GM23338 (cell line): ENCODE data around the gene FTCD. TPM values are rescaled to one million over a fixed set of nuclear protein-coding genes. Genes with fewer than 3 reads are reported as not detected.
"Not testable (repeated sequence)": the region's sequence is repeated elsewhere in the genome, so short reads cannot be mapped to it uniquely, and the experiment has no call there.

Source experiments
- ATAC-seq: fragments of 200-7000 bp; cut with Tn5 transposase; 3 replicates; pipeline ENCODE4 v1.9.1; 2020
- DNase-seq: peaks from one replicate; pipeline ENCODE4 v3.0.0-alpha.2; 2015; ENCODE audit warnings: low spot score
- H2AFZ ChIP-seq: fragments of 200-600 bp; sonication (generic); 2 replicates; pipeline ENCODE4 v1.8.0; 2016; ENCODE audit warnings: antibody characterized with exemption, mild to moderate bottlenecking, moderate library complexity
- H3F3A ChIP-seq: fragments of 200-600 bp; sonication (generic); replicated peaks from 2 replicates; pipeline ENCODE4 v1.8.0; 2017; ENCODE audit warnings: antibody characterized with exemption, mixed run types, low read depth
- H3K27ac ChIP-seq: fragments of 200-600 bp; sonication (generic); 2 replicates; pipeline ENCODE4 v1.6.1; 2016; ENCODE audit warnings: low read depth
- H3K27me3 ChIP-seq: fragments of 200-600 bp; sonication (generic); 2 replicates; pipeline ENCODE4 v1.8.0; 2016; ENCODE audit warnings: mild to moderate bottlenecking, mixed run types, moderate library complexity; ENCODE audit not compliant: insufficient read depth
- H3K36me3 ChIP-seq: fragments of 200-600 bp; sonication (generic); 2 replicates; pipeline ENCODE4 v1.8.0; 2016; ENCODE audit warnings: mild to moderate bottlenecking; ENCODE audit not compliant: insufficient read depth
- H3K4me1 ChIP-seq: fragments of 200-600 bp; sonication (generic); 2 replicates; pipeline ENCODE4 v1.8.0; 2016; ENCODE audit warnings: mild to moderate bottlenecking, moderate library complexity; ENCODE audit not compliant: insufficient read depth
- H3K4me2 ChIP-seq: fragments of 200-600 bp; sonication (generic); 2 replicates; pipeline ENCODE4 v1.7.1; 2017; ENCODE audit warnings: mixed run types
- H3K4me3 ChIP-seq: fragments of 200-600 bp; sonication (generic); 2 replicates; pipeline ENCODE4 v1.6.1; 2016; ENCODE audit warnings: mixed run types
- H3K79me2 ChIP-seq: fragments of 200-600 bp; sonication (generic); replicated peaks from 2 replicates; pipeline ENCODE4 v1.8.0; 2017; ENCODE audit warnings: mild to moderate bottlenecking; ENCODE audit not compliant: insufficient read depth
- H3K9me2 ChIP-seq: fragments of 200-600 bp; sonication (generic); 2 replicates; pipeline ENCODE4 v1.8.0; 2017; ENCODE audit not compliant: insufficient read depth
- H4K20me1 ChIP-seq: fragments of 200-600 bp; sonication (generic); replicated peaks from 2 replicates; pipeline ENCODE4 v1.8.0; 2017; ENCODE audit warnings: mild to moderate bottlenecking; ENCODE audit not compliant: insufficient read depth
- H3K27ac Mint-ChIP-seq: 2 replicates; pipeline ENCODE4 v1.8.0; 2020; ENCODE audit warnings: inconsistent platforms, mild to moderate bottlenecking, moderate library complexity, mixed read lengths
- H3K27me3 Mint-ChIP-seq: 3 replicates; pipeline ENCODE4 v1.8.0; 2022; ENCODE audit warnings: low read depth, mild to moderate bottlenecking, moderate library complexity, mixed read lengths, inconsistent platforms; ENCODE audit not compliant: insufficient read depth, poor library complexity
- H3K36me3 Mint-ChIP-seq: 3 replicates; pipeline ENCODE4 v1.8.0; 2021; ENCODE audit warnings: low read depth, mild to moderate bottlenecking, inconsistent platforms, moderate library complexity, mixed read lengths
- H3K4me1 Mint-ChIP-seq: 3 replicates; pipeline ENCODE4 v1.8.0; 2020; ENCODE audit warnings: mild to moderate bottlenecking, inconsistent platforms, mixed read lengths
- H3K4me3 Mint-ChIP-seq: 3 replicates; pipeline ENCODE4 v1.8.0; 2021; ENCODE audit warnings: moderate library complexity, mild to moderate bottlenecking, inconsistent platforms, mixed read lengths
- H3K9me3 Mint-ChIP-seq: 3 replicates; pipeline ENCODE4 v1.8.0; 2020; ENCODE audit warnings: moderate library complexity, mild to moderate bottlenecking, inconsistent platforms, mixed read lengths
- CREB1 ChIP-seq: fragments of 250-450 bp; sonication (Bioruptor Pico); IDR thresholded peaks from 2 replicates; pipeline ENCODE4 v1.5.0; 2020; ENCODE audit warnings: low read depth, mild to moderate bottlenecking, moderate library complexity
- EZH2 ChIP-seq: fragments of 200-600 bp; sonication (generic); IDR thresholded peaks from one replicate; pipeline ENCODE4 v1.8.0; 2017; ENCODE audit warnings: antibody characterized with exemption, mild to moderate bottlenecking, low read depth; ENCODE audit not compliant: unreplicated experiment
- EZH2phosphoT487 ChIP-seq: fragments of 200-600 bp; sonication (generic); IDR thresholded peaks from one replicate; pipeline ENCODE4 v1.8.1; 2018; ENCODE audit warnings: antibody characterized with exemption; ENCODE audit not compliant: unreplicated experiment
- JUNB ChIP-seq: IDR thresholded peaks from one replicate; pipeline ENCODE4 v1.6.1; 2016; ENCODE audit warnings: antibody characterized with exemption; ENCODE audit not compliant: unreplicated experiment
- NANOG ChIP-seq: IDR thresholded peaks from 2 replicates; pipeline ENCODE4 v1.6.1; 2016; ENCODE audit warnings: antibody characterized with exemption, borderline replicate concordance
- POLR2AphosphoS5 ChIP-seq: IDR thresholded peaks from 2 replicates; pipeline ENCODE4 v1.6.1; 2016; ENCODE audit warnings: antibody characterized with exemption, low read depth
- STAT1 ChIP-seq: IDR thresholded peaks from one replicate; pipeline ENCODE4 v1.6.1; 2016; ENCODE audit warnings: antibody characterized with exemption; ENCODE audit not compliant: unreplicated experiment
- polyA plus RNA-seq: library from polyadenylated mRNA; unstranded; fragments of >200 nt; fragmentation: Nextera tagmentation; extraction: Ambion mirVana; gene quantifications from 2 replicates; pipeline ENCODE4 v1.2.1, GENCODE V29; 2016
- total RNA-seq: library from RNA; depleted of rRNA; stranded (reverse); fragments of >200 nt; shearing (Covaris generic); gene quantifications from 2 replicates; pipeline ENCODE4 v1.2.3, GENCODE V29; 2014
- TF ChIP-seq, protein P1 (sequence below): IDR thresholded peaks from 2 replicates; pipeline ENCODE4 v1.6.1; 2016; ENCODE audit warnings: antibody characterized with exemption
- TF ChIP-seq, protein P2 (sequence below), 2 experiments: fragments of 200-600 bp in 1 of 2; sonication (generic) in 1 of 2; conservative IDR thresholded peaks; 2 replicates each; pipeline versions ENCODE4 v1.5.1 to v1.6.1; 2016 to 2017; ENCODE audit warnings: antibody characterized with exemption in 2 of 2, low read depth in 2 of 2, mild to moderate bottlenecking in 2 of 2, moderate library complexity in 1 of 2
- TF ChIP-seq, protein P3 (sequence below): IDR thresholded peaks from one replicate; pipeline ENCODE4 v1.6.1; 2018; ENCODE audit warnings: antibody characterized with exemption; ENCODE audit not compliant: unreplicated experiment

Gene FTCD
- total and polyA plus RNA-seq, 2 experiments from 2014 or later = 0.90 to 2.3 TPM

GRCh38 chr21:46178961-46179360, 23.6 kb upstream of the FTCD start (continued):
- TF ChIP-seq, protein P1, sequence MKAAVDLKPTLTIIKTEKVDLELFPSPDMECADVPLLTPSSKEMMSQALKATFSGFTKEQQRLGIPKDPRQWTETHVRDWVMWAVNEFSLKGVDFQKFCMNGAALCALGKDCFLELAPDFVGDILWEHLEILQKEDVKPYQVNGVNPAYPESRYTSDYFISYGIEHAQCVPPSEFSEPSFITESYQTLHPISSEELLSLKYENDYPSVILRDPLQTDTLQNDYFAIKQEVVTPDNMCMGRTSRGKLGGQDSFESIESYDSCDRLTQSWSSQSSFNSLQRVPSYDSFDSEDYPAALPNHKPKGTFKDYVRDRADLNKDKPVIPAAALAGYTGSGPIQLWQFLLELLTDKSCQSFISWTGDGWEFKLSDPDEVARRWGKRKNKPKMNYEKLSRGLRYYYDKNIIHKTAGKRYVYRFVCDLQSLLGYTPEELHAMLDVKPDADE = no peak
- TF ChIP-seq CREB1 (CRISPR knock-in tag) = no peak
- TF ChIP-seq EZH2phosphoT487 = no peak
- no peak for TF ChIP-seq JUNB
- TF ChIP-seq EZH2 = no peak
- TF ChIP-seq, protein P2, sequence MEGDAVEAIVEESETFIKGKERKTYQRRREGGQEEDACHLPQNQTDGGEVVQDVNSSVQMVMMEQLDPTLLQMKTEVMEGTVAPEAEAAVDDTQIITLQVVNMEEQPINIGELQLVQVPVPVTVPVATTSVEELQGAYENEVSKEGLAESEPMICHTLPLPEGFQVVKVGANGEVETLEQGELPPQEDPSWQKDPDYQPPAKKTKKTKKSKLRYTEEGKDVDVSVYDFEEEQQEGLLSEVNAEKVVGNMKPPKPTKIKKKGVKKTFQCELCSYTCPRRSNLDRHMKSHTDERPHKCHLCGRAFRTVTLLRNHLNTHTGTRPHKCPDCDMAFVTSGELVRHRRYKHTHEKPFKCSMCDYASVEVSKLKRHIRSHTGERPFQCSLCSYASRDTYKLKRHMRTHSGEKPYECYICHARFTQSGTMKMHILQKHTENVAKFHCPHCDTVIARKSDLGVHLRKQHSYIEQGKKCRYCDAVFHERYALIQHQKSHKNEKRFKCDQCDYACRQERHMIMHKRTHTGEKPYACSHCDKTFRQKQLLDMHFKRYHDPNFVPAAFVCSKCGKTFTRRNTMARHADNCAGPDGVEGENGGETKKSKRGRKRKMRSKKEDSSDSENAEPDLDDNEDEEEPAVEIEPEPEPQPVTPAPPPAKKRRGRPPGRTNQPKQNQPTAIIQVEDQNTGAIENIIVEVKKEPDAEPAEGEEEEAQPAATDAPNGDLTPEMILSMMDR (conservative IDR thresholded peaks at IDR 0.05; ENCODE audit: low read depth in 2 of 2) = no peak

DNA sequence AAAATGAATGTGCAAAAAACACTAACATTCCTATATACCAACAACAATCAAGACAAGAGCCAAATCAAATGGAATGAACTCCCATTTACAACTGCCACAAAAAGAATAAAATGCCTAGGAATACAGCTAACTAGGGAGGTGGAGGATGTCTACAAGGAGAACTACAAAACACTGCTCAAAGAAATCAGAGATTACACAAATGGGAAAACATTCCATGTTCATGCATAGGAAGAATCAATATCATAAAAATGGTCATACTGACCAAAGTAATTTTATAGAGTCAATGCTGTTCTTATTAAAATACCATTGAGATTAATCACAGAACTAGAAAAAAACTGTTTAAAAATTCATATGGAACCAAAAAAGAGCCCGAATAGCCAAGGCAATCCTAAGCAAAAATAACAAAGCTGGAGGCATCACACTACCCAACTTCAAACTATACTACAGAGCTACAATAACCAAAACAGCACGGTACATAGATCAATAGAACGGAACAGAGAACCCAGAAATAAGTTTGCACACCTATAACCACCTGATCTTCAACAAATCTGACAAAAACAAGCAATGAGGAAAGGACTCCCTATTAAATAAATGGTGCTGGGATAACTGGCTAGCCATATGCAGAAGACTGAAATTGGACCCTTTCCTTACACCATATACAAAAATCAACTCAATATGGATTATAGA, 21.2 kb upstream of the FTCD start:
- H3F3A ChIP-seq, H3K9me2 ChIP-seq, H3K36me3 ChIP-seq, H2AFZ ChIP-seq, H3K4me1 ChIP-seq, H3K4me2 ChIP-seq, H3K27me3 ChIP-seq, H3K4me3 ChIP-seq, H3K27ac Mint-ChIP-seq, H3K27me3 Mint-ChIP-seq, DNase-seq, H3K27ac ChIP-seq, ATAC-seq, H3K4me3 Mint-ChIP-seq: not testable (repeated sequence)
- H3K36me3 Mint-ChIP-seq = peaks cover 33% of the 10 kb centered on the region
- peaks cover 10% of the 10 kb centered on the region; the same call in 2 of the 3 replicates for H3K9me3 Mint-ChIP-seq
- H3K4me1 Mint-ChIP-seq = peaks cover 22% of the 10 kb centered on the region
- H4K20me1 ChIP-seq = peaks cover 13% of the 10 kb centered on the region; the same call in 1 of the 2 replicates
- H3K79me2 ChIP-seq = peaks cover 74% of the 10 kb centered on the region

DNA sequence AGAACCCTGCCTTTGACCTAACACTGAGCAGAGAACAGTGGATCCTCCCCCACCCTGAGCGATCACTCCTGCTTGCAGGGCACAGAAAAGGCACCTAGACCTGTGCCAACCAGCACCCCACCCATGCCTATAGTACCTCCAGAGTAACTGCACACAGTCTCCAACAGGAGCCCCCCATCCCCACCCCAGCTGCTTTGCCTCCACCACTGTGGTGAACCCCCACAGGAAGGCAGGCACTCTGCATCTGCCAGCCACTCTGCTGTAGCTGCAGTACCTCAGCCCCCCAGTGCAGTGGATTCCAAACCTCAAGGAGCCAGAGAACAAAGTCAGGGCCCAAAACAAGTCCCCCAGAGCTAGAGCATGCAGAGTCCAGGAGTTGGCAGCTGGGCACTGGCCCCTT, 18.2 kb upstream of the FTCD start:
- Histone ChIP-seq H3K79me2 (peaks cover 57% of the 10 kb centered on the region), H2AFZ (no peak overlapping the region), H3F3A (no peaks in the 10 kb centered on the region), H3K4me3 (no peak overlapping the region), H3K4me1 (no peaks in the 10 kb centered on the region), H3K36me3 (no peaks in the 10 kb centered on the region; the same call in 1 of the 2 replicates), H3K27ac (no peak overlapping the region), H4K20me1 (peaks cover 13% of the 10 kb centered on the region; the same call in 1 of the 2 replicates), H3K9me2 (no peaks in the 10 kb centered on the region), H3K4me2 (no peak overlapping the region), H3K27me3 (no peaks in the 10 kb centered on the region)
- Mint-ChIP-seq H3K9me3 (peaks cover 10% of the 10 kb centered on the region; the same call in 2 of the 3 replicates), H3K36me3 (peaks cover 34% of the 10 kb centered on the region), H3K27me3 (peaks cover 5% of the 10 kb centered on the region), H3K4me1 (peaks cover 11% of the 10 kb centered on the region), H3K4me3 (no peak overlapping the region), H3K27ac (peak overlapping the region; percentile 72; the same call in 1 of the 2 replicates)
- ATAC-seq (peak; percentile 44), DNase-seq (no peak)
- TF ChIP-seq NANOG (no peak), EZH2 (no peak), EZH2phosphoT487 (no peak), CREB1 (CRISPR knock-in tag) (no peak), POLR2AphosphoS5 (no peak), STAT1 (no peak)
- TF ChIP-seq, protein P2 (conservative IDR thresholded peaks at IDR 0.05; ENCODE audit: low read depth in 2 of 2) = no peak
- TF ChIP-seq, protein P3, sequence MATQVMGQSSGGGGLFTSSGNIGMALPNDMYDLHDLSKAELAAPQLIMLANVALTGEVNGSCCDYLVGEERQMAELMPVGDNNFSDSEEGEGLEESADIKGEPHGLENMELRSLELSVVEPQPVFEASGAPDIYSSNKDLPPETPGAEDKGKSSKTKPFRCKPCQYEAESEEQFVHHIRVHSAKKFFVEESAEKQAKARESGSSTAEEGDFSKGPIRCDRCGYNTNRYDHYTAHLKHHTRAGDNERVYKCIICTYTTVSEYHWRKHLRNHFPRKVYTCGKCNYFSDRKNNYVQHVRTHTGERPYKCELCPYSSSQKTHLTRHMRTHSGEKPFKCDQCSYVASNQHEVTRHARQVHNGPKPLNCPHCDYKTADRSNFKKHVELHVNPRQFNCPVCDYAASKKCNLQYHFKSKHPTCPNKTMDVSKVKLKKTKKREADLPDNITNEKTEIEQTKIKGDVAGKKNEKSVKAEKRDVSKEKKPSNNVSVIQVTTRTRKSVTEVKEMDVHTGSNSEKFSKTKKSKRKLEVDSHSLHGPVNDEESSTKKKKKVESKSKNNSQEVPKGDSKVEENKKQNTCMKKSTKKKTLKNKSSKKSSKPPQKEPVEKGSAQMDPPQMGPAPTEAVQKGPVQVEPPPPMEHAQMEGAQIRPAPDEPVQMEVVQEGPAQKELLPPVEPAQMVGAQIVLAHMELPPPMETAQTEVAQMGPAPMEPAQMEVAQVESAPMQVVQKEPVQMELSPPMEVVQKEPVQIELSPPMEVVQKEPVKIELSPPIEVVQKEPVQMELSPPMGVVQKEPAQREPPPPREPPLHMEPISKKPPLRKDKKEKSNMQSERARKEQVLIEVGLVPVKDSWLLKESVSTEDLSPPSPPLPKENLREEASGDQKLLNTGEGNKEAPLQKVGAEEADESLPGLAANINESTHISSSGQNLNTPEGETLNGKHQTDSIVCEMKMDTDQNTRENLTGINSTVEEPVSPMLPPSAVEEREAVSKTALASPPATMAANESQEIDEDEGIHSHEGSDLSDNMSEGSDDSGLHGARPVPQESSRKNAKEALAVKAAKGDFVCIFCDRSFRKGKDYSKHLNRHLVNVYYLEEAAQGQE = no peak
